Breast epithelium (tissue), 3 donors: ENCODE results near the gene MYO19.

Experiments
- CTCF ChIP-seq, 3 donors: fragments of 450-650 bp; IDR thresholded peaks; one replicate each; pipeline ENCODE4 v1.5.1; 2016 to 2017; ENCODE audit warnings: antibody characterized with exemption in 3 of 3, mild to moderate bottlenecking in 3 of 3, moderate library complexity in 3 of 3
- POLR2A ChIP-seq: fragments of 450-650 bp; IDR thresholded peaks from one replicate; pipeline ENCODE4 v1.6.1; 2016; ENCODE audit warnings: antibody characterized with exemption, mild to moderate bottlenecking, moderate library complexity
- POLR2AphosphoS5 ChIP-seq, 3 donors: sonication (generic); formaldehyde crosslinking; IDR thresholded peaks; one replicate each; pipeline ENCODE4 v1.6.1; 2017; ENCODE audit warnings: antibody characterized with exemption in 3 of 3

- no peak for TF ChIP-seq CTCF (IDR thresholded peaks at IDR 0.05)
- no peak for TF ChIP-seq POLR2A
- no peak for TF ChIP-seq POLR2AphosphoS5 (IDR thresholded peaks at IDR 0.05)
Observed at GRCh38 chr17:36525888-36526287, 8.8 kb downstream of the MYO19 start.
